ENCODE data around the gene TTC16. TPM values are rescaled to one million over a fixed set of nuclear protein-coding genes. Genes with fewer than 3 reads are reported as not detected.
A peak's percentile ranks its signal among the peaks of the same experiment; 100 is the strongest.

TTC16 gene
- total and polyA plus RNA-seq, 2 donors (not counting 1 experiment from before 2014, with no cell fraction given) = 0.25 TPM; not detected in 1

- Mint-ChIP-seq H3K27me3 (no peaks in the 10 kb centered on the region), H3K4me3 (peak overlapping the region; percentile 97), H3K4me1 (peaks cover 25% of the 10 kb centered on the region), H3K9me3 (ENCODE audit: insufficient read depth) (no peaks in the 10 kb centered on the region), H3K27ac (peak overlapping the region; percentile 90)
- Histone ChIP-seq H3K4me1 (ENCODE audit: control insufficient read depth in 2 of 2, insufficient read depth in 2 of 2, low read length in 2 of 2) (peaks cover 9 to 16% of the 10 kb centered on the region in 2 donors), H3K4me2 (replicated peaks; ENCODE audit: low read depth, low read length, poor library complexity, severe bottlenecking) (peak overlapping the region; percentile 96), H3K27ac (ENCODE audit: low read length in 2 of 2) (peak overlapping the region; percentile 22 to 81), H3K36me3 (replicated peaks in 1 of 2; ENCODE audit: control extremely low read depth in 1 of 2, control insufficient read depth in 1 of 2, extremely low read depth in 1 of 2, insufficient read depth in 2 of 2, low read length in 1 of 2) (no peaks in the 10 kb centered on the region), H3K27me3 (replicated peaks in 1 of 4; ENCODE audit: control extremely low read depth in 1 of 4, control insufficient read depth in 3 of 4, insufficient read depth in 4 of 4, low read length in 3 of 4) (no peaks in the 10 kb centered on the region), H4K20me1 (ENCODE audit: control insufficient read depth, insufficient read depth, low read length, poor library complexity, severe bottlenecking) (no peaks in the 10 kb centered on the region), H2AFZ (ENCODE audit: insufficient read depth, low read depth, low read length, poor library complexity, severe bottlenecking) (peak overlapping the region; percentile 88), H3K9me3 (ENCODE audit: control extremely low read depth in 1 of 3, control insufficient read depth in 2 of 3, insufficient read depth in 1 of 3, low read length in 2 of 3) (no peaks in the 10 kb centered on the region), H3K79me2 (ENCODE audit: control insufficient read depth, insufficient read depth, low read length) (peaks cover 3% of the 10 kb centered on the region), H3K9ac (ENCODE audit: low read length) (peak overlapping the region; percentile 77), H3K4me3 (ENCODE audit: control extremely low read depth in 1 of 5, extremely low read depth in 1 of 5, insufficient read depth in 1 of 5, low read depth in 2 of 5, low read length in 4 of 5) (peak overlapping the region; percentile 16 to 90 (median 66))
- under 1% methylated on average over 42 of the region's 44 CpGs for WGBS (ENCODE audit: insufficient coverage)
- ChIA-PET POLR2A (interaction anchor here (1.6 kb wide), 1 partner anchor 20 kb away, joined by 8 read pairs; the partner anchor contains the start of gene TOR2A), CTCF (interaction anchor here (0.7 to 2.9 kb wide), 5 partner anchors 20 to 155 kb away, joined by 3 to 26 read pairs (median 4); partner anchors contain the start of gene TOR2A)
- intact Hi-C loops (cut with micrococcal nuclease) = loop anchor here (1.0 to 5.0 kb wide), 9 partner anchors 16 to 1167 kb away; partner anchors contain the start of genes FPGS, KYAT1, LRRC8A and LRSAM1
- TF ChIP-seq EZH2 (IDR thresholded peaks at IDR 0.05; ENCODE audit: borderline replicate concordance, insufficient read depth, low read depth, low read length, poor library complexity, severe bottlenecking) (no peak), CTCF (IDR thresholded peaks at IDR 0.05) (no peak)
- DNase-seq (no peak), ATAC-seq (ENCODE audit: low read depth) (no peak)
These were observed 869 bp upstream of the TTC16 start for GRCh38 chr9:127714951-127715469.

- TF ChIP-seq CTCF (IDR thresholded peaks at IDR 0.05) = no peak
- TF ChIP-seq EZH2 (IDR thresholded peaks at IDR 0.05; ENCODE audit: borderline replicate concordance, insufficient read depth, low read depth, low read length, poor library complexity, severe bottlenecking) = no peak
- ATAC-seq (ENCODE audit: low read depth) = no peak
- Histone ChIP-seq H3K9ac (ENCODE audit: low read length) (peak overlapping the region; percentile 77), H3K4me1 (ENCODE audit: control insufficient read depth in 2 of 2, insufficient read depth in 2 of 2, low read length in 2 of 2) (peaks cover 9 to 11% of the 10 kb centered on the region in 2 donors), H3K27me3 (replicated peaks in 1 of 4; ENCODE audit: control extremely low read depth in 1 of 4, control insufficient read depth in 3 of 4, insufficient read depth in 4 of 4, low read length in 3 of 4) (no peaks in the 10 kb centered on the region), H3K79me2 (ENCODE audit: control insufficient read depth, insufficient read depth, low read length) (peaks cover 3% of the 10 kb centered on the region), H2AFZ (ENCODE audit: insufficient read depth, low read depth, low read length, poor library complexity, severe bottlenecking) (peak overlapping the region; percentile 88), H3K4me3 (ENCODE audit: control extremely low read depth in 1 of 5, extremely low read depth in 1 of 5, insufficient read depth in 1 of 5, low read depth in 2 of 5, low read length in 4 of 5) (peak overlapping the region in 1 of 5 experiments; percentile 87), H3K9me3 (ENCODE audit: control extremely low read depth in 1 of 3, control insufficient read depth in 2 of 3, insufficient read depth in 1 of 3, low read length in 2 of 3) (no peaks in the 10 kb centered on the region), H3K27ac (ENCODE audit: low read length in 2 of 2) (peak overlapping the region; percentile 35 to 81), H3K36me3 (replicated peaks in 1 of 2; ENCODE audit: control extremely low read depth in 1 of 2, control insufficient read depth in 1 of 2, extremely low read depth in 1 of 2, insufficient read depth in 2 of 2, low read length in 1 of 2) (no peaks in the 10 kb centered on the region), H3K4me2 (replicated peaks; ENCODE audit: low read depth, low read length, poor library complexity, severe bottlenecking) (peak overlapping the region; percentile 96), H4K20me1 (ENCODE audit: control insufficient read depth, insufficient read depth, low read length, poor library complexity, severe bottlenecking) (no peaks in the 10 kb centered on the region)
- H3K4me3 Mint-ChIP-seq = peak overlapping the region; percentile 97
- peak overlapping the region; percentile 90 for H3K27ac Mint-ChIP-seq
- intact Hi-C loops (cut with micrococcal nuclease) = loop anchor here (2.0 to 5.0 kb wide), 6 partner anchors 104 to 1166 kb away; partner anchors contain the start of genes KYAT1, LRRC8A, LRSAM1 and RPL12
- DNase-seq = no peak
- H3K27me3 Mint-ChIP-seq = no peaks in the 10 kb centered on the region
- H3K9me3 Mint-ChIP-seq (ENCODE audit: insufficient read depth) = no peaks in the 10 kb centered on the region
- ChIA-PET POLR2A (interaction anchor here (1.6 kb wide), 1 partner anchor 19 kb away, joined by 8 read pairs; the partner anchor contains the start of gene TOR2A), CTCF (interaction anchor here (1.2 to 2.9 kb wide), 3 partner anchors 18 to 205 kb away, joined by 3 to 26 read pairs (median 11); partner anchors contain the start of gene TOR2A)
- peaks cover 22% of the 10 kb centered on the region for H3K4me1 Mint-ChIP-seq
- WGBS (ENCODE audit: insufficient coverage) = 83% methylated on average over 6 of the region's 9 CpGs
These were observed 533 bp downstream of the TTC16 start for GRCh38 chr9:127716412-127716811.
